ENCODE results near the gene NACC1.

Gene NACC1

DNA sequence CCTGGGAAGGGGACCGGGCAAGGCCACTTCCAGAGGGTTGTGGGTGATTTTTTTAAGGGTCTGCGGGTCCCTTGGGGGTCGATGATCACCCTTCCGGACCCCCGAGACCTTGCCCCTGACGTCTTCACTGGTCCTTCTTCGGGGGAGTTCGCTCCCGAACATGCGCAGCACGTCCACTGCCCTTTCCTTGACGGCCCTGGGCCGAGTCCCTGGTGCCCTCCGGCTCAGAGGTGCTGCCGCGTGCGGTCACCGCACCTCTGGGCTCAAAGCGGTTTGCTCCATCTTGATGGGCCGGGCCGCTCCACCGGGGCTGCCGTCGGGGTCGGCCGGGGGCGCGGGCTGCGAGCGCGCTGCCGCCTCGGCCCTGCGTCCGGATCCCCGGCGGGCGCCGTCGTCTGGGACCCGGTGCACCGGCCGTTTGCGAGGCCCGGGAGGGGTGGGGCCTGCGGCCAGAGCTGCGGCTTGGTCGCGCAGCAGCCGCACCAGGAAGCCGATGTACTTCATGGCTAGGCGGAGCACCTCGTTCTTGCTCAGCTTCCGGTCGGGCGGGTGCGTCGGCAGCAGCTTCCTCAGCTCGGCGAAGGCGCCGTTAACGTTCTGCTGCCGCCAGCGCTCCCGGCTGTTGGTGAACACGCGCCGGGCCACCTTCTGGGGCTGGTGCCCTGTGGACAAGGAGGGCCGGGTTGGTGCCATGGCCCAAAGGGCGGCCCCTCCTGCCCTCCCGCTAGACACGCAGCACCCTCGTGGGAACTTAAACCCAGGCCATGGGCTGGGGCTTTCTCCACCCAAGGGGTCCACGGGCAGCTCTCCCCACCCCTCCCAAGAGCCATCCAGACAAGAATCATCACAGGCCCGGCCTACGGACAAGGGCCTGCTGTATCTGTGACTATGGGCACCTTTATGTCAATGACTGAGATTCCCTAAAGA, 18.7 kb upstream of the NACC1 start:
- in situ Hi-C loops (cut with MboI; ENCODE audit: low sequenced_read_pairs): no loop called here

DNA sequence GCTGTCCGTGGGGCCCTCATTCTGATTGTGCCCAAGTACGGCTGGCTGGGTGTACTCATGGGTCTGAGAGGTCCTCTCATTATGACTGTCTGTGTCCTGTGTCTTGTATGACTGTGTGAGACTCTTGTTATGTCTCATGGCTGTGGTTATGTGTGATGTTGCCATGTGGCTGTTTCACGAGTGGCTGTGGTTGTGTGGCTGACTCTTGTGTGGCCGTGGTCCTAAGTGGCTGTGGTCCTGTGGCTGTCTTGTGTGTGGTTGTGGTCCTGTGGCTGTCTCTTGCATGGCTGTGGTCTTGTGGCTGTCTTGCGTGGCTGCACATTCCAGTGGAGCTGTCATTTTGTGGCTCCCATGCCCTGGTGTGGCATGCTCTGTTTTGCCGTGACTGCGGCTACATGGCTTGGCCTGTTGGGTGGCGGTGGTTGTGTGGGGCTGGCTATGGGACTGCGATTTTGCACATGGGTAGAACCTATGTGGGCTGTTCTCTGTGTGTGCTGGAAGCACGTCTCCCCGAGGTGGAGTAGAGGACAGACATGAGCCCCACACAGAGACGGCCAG, 18.0 kb upstream of the NACC1 start:
- in situ Hi-C loops (cut with MboI; ENCODE audit: low sequenced_read_pairs): no loop called here

DNA sequence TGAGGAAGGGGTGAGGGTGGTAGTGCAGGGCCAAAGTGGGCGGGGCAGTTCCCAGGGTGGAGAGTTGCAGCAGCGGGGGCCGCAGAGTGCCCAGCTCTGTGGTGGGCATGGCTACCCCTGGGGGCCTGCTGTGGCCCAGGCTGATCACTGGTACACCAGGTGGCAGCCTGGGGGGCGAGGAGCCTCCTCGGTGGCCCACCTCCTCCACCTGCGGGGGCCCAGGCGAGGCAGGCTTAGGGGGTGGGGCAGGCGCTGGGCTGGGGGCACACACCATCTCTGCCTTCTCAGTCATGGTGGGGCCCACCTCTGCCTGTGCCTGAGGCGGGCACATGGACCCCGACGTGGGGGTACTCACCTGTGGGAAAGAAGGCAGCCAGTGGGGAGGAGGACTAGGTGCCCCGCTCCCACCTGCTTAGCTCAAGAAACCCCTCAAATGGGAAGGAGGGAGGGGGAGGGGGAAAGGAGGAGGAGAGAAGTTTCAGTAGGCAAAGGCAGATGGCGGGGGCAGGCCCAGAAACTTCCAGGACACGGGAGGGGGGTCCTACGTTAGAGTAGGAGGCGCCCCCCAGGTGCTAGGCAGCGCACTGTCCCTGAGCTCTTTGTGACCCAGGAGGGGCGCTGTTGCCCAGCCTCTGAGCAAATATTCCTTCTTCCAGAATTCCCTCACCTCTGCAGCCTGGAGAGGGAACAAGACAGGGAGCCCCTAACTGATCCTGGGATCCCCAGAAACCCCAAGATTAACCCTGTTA, 17.0 kb upstream of the NACC1 start:
- in situ Hi-C loops (cut with MboI; ENCODE audit: low sequenced_read_pairs): no loop called here

DNA sequence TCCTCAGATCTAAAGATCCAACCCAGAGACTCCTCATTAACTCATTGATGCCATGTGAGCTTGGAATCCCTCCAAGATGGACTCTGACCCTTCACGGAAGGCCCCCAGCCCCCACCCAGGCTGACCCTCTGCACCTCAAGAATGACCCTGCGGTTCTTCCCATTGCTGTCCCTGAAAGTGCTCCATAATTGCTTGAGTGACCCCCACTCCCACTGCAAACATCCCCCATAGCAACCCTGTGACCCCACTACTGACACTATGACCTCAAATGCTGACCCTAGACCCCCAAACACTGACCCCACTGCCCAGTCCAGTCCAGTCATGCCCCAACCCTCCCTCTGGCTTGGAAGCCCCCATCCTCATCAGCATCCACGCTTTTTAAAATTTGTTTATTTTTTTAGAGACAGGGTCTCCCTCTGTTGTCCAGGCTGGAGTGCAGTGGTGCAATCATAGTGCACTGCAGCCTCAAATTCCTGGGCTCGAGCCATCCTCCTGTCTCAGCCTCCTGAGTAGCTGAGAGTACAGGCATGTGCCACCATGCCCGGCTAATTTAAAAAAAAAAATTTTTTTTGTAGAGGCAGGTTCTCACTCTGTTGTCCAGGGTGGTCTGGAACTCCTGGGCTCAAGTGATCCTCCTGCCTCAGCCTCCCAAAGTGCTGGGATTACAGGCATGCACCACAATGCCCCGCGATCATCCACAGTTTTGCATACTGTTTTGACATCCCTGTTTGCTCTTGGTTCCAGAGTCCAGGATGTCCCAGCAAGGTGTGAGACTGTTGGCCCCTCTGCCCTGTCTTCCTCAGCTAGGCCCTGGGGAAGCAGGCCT, 16.3 kb upstream of the NACC1 start:
- in situ Hi-C loops (cut with MboI; ENCODE audit: low sequenced_read_pairs): no loop called here

DNA sequence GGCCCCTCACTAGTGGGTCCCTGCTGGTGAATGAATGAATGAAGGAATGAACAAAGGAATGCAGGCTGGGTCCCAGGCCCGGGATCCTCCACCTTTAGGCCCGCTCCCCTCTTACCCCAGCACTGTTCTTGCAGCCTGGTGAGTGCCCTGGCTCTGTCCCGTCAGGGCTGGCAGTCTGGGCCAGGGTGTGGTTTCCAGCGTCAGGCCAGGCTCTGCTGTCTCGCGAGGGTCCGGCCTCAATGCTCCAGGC, 15.7 kb upstream of the NACC1 start:
- in situ Hi-C loops (cut with MboI; ENCODE audit: low sequenced_read_pairs): no loop called here

DNA sequence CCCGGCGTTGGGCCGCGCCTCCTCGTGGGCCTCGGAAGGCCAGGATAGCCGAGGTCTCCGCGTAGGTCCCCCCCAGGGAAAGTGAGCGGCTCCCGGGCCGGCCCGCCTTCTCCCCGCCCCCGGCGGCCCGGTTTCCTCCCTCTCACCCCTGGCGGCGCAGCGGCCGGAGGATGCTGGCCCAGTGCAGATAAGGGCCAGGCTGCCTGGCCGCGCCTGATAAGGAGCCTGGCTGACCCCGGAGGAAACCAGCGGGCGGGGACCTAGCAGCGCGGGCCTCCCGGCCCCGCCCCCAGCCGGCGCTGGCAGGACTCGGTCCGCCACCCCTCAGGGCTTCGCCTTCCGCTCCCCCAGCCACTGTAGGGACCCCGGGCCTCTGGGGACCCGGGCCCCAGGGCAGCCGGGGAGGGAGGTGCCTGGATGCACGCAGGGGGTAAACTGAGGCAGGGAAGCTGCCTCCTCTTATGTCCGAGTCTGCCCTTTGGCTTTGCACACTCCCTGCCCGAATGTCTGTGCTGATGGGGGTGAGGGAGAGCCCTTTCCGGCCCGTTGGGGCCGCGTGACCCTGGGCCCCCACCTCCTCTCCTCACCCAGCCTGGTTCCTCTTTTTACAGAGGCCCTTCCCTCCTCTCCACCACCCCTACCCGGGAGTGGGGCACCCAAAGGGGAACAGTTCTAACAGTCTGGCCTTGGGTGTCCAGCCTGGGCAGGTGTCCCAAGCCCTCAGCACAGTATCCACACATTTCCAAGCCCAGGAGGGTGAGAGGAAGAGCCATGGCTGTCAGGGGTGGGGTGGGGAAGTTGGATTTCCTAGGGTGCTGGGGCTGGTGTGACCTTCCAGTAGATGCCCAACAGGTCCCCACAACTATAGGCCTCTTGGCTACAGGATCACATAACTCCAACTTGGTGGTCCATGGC, 15.1 kb upstream of the NACC1 start, which contains the start of gene LYL1:
Gene LYL1, minus strand, starts transcription at position 193 of the 915 bp plus-strand sequence. CDS start 1,687 bp downstream, outside the sequence.
- in situ Hi-C loops (cut with MboI; ENCODE audit: low sequenced_read_pairs): no loop called here

DNA sequence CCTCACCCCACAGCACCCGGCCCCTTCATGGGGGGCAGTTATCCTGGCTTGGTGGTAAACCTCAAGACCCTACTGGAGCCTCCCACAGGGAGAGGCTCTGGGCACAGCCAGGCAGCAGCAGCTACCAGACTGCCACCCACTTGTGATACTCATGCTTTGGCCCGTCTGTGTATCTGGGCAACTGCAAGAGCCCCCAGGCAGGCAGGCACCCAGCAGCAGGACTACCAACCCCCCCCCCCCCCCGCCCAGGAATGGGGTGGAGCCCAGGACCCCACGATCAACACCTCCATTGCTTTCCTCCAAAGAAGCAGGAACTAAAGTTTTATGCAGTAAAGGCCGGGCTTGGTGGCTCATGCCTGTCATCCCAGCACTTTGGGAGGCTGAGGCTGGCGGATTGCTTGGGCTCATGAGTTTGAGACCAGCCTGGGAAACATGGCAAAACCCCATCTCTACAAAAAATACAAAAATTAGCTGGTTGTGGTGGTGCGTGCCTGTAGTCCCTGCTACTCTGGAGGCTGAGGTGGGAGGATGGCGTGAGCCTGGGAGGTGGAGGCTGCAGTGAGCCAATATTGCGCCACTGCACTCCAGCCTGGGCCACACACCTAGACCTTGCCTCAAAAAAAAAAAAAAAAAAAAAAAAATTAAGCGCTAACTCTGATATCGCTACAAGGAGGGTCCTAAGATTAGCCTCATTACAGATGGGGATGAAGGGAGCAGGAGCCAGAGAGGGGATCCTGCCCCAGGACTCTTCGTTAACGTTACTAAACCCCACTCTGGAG, 14.3 kb upstream of the NACC1 start:
- in situ Hi-C loops (cut with MboI; ENCODE audit: low sequenced_read_pairs): no loop called here

DNA sequence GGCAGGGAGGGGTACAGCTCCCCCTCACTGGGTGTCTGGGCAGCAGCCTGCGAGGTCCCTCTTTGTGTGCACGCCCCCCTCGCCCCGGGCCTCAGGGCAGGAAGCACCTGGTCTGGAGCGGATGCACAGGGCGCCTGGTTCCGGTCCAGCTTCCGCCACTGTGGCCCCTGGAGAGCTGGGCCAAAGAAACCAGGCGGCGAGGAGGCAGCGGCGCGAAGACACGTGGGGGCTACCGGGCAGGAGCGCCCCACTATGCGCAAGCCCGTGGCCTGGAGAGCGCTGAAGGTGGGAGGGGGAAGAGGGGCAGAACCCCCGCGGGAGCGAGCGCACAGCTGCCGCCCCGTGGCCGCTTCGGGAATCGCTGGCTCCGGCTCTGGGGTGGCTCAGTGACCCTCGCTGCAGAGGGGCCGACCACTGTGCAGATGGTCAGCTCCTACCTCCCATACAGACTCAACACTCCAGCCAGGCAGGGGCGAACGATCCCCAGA, 13.7 kb upstream of the NACC1 start:
- in situ Hi-C loops (cut with MboI; ENCODE audit: low sequenced_read_pairs): no loop called here

DNA sequence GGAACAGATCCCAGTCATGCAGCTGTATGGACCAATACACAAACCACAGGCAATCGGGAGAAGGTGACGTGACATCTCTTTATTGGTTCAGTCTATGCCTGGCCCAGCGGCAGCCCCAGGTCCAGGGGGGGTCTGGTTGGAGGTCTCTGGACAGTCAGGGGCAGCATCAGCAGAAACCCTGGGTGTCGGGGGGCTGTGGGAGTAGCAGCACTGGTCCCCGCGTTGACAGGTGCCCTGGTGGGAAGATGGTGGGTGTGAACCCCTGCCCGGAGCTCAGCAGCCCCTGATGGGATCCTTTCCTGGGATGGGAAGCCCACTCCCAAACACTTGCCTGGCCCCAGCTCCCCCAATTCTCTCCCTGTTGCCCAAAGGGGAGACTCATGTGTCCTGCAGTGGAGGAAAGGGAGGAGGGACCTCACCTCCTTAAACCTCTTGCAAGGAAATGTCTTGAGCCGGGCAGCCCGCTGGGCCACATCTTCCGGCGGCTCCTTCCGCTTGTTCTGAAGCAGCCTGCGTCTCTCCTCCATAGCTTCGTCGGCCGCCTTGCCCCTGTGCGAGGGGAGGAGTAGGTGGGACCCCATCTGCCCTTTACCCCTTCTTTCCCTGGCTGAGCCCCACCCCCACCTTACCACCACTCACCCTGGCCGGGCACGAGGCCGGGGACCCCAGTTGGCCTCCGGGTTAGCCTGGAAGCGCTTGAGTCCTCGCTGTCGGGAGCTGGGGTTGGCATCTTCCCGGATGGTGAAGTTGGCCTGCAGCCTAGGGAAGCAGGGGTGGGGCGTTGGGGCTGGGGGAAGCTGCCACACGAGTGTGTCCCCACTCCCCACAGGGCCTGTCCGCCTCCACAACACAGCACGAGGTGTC, 13.0 kb upstream of the NACC1 start:
- in situ Hi-C loops (cut with MboI; ENCODE audit: low sequenced_read_pairs): no loop called here

DNA sequence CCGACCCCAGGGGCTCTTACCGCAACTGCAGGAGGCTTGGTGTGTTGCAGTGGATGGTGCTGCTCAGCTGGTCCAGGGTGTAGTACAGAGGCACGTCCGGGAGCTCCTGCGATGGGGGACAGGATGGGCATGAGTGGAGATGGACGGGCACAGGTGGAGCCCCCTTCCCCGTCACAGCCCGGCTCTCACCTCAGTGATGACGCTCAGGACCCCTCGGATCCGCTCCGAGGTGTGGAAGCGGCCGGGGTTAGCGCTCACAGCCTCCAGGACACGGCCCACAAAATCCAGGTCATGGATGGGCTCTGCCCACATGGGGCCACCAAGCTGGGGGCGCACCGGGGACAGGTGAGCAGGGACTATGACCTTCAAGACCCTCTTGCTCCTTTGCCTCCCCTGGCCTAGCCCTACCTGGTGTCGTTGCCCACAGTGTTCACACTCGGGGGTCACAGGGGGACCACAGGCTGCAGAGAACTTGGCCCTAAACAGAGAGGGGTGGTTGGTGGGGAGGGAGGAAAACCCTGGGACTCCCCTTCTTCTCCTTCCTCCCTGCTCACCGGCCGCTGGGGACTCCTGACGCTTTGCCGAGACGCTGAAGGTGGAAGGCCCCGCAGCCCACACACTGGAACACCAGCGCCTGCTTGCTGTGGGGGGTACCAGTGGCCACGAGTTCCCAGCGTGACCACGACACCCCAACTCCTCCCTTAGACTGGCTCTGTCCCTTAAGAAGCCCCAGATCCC, 8.5 kb upstream of the NACC1 start:
- in situ Hi-C loops (cut with MboI; ENCODE audit: low sequenced_read_pairs): no loop called here

DNA sequence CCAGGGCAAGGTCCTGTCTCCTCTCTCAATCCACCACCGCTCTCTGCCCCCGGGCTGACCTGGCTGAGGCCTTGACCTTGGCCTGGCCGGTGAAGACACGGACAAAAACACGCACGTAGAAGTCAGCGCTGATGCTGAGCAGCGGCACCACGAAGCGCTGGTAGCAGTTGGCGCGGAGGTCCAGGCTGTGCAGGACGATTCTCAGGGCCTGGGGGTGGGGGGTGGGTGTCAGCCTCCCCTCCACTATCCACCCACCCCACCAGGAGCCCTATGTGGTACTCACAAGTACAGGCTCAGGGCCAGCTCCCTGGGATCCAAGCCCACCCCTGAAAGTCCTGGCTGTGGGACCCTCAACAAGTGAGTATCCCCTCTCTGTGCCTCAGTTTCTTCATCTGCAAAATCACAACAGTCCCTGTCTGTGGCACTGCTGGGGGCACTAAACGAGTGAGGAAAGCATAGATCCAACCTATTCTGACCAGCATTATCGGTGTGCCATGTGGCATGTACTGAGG, 7.9 kb upstream of the NACC1 start:
- in situ Hi-C loops (cut with MboI; ENCODE audit: low sequenced_read_pairs): no loop called here

DNA sequence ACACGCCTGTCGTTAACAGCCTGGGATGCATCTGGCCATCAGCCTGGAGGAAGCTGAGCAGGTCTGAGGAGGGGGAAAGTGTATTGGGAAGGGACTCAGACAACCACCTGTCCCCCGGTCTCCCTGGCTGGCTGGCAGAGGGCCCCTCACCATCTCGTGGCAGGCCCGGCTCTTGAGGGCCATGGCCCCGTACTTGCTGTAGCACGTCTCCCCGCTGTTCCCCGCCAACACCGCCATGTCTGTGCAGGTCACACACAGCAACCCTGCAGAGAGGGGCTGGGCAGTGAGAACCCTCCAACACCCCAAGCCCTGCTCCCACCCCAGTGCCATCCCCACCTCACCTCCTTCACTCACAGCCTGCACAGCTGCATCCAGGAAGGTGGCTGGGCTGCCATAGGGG, 5.5 kb upstream of the NACC1 start:
- in situ Hi-C loops (cut with MboI; ENCODE audit: low sequenced_read_pairs): no loop called here

DNA sequence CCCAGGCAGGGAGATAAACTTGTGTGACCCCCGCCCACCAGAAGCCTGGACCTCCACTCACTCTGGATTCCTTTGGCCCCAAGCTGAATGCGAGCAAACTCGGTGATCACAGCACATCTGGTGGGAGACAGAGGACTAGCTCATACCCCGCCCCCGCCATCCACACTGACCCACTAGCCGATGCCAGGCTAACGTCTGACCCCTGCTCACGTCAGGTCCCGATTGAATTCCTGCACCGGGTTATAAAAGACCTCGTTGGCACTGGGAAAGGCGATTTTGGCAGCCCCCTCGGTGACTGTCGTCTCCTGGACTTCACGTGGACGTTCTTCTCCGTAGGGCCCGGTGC, 2.2 kb upstream of the NACC1 start:
- in situ Hi-C loops (cut with MboI; ENCODE audit: low sequenced_read_pairs): no loop called here

DNA sequence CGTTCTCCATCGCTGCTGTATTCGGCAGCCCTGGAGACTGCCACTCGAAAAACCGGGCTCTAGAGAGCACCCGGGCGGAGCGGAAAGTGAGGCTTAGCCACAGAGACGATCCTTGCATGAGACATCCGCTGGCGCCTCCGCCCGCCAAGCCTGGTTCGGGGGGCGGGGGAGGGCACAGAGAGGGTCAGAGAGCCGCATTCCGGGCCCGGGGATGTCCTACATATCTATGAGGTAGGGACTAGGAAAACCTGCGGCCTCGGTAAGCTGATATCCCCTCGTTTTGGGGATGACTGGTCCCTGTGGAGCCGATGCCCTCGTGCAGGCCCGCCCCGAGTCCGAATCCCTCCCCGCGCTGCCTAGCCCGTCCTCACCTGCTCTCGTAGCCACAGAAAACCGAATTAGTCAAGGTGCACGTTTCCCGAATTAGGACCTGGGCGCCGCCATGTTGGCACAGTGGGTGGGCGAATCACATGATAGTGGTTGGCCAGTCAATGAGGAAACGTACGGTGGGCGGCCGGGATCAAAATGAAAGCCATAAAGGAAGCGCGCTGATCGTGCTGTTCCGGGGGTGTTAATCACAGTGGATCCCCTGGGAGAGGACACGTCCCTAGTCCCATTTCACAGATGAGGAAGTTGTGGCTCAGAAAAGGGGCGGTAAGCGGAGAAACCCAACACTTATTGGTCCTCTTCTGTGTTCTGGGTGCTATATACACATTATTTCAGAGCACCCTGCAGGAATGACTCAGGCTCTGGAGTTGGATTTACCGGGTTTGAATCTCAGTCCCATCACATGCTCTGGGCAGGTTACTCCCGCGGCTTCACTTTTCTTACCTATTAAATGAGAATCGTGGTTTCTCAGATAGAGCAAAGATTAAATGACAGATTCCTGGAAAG, 1.5 kb upstream of the NACC1 start, which contains the start of gene TRMT1:
Gene TRMT1, minus strand, starts transcription at position 459 of the 894 bp plus-strand sequence. Its CDS starts 341 bp downstream, at position 118.
- in situ Hi-C loops (cut with MboI; ENCODE audit: low sequenced_read_pairs): no loop called here

DNA sequence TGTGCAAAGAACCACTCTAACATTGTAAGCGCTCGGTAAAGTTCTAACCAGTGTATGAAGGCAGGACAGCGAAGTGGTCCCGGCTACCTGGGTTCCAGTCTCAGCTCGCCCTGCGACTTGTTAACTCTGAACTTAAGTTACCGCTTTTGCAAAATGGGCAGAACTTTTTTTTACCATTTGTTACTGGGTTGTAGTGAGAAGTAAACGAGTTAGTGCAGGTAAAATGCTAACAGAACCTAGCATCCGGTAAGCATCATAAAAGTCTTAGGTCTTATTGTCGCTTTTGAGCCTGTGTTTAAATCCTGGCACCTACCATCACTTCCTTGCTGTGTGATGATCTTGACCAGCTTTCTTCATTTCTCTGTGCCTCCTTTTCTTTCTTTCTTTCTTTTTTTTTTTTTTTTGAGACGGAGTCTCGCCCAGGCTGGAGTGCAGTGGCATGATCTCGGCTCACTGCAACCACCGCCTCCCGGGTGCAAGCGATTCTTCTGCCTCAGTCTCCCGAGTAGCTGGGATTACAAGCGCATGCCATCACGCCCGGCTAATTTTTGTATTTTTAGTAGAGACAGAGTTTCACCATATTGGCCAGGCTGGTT, 790 bp upstream of the NACC1 start:
- in situ Hi-C loops (cut with MboI; ENCODE audit: low sequenced_read_pairs): no loop called here
